Kidney capillary endothelial cell (primary cell): Measurements from ENCODE around the gene RLF.
"Not testable (repeated sequence)": the region's sequence is repeated elsewhere in the genome, so short reads cannot be mapped to it uniquely, and the experiment has no call there.

Experiments
- DNase-seq: peaks from one replicate; pipeline ENCODE4 v3.0.0-alpha.2; 2018; ENCODE audit warnings: low spot score

Gene RLF

GRCh38 chr1:40162753-40163441 lies 1.7 kb downstream of the RLF start:
- DNase-seq = peak; percentile 26

GRCh38 chr1:40167317-40167716 lies 6.1 kb downstream of the RLF start:
- no peak for DNase-seq

GRCh38 chr1:40171036-40171435 lies 9.8 kb downstream of the RLF start:
- no peak for DNase-seq

DNA sequence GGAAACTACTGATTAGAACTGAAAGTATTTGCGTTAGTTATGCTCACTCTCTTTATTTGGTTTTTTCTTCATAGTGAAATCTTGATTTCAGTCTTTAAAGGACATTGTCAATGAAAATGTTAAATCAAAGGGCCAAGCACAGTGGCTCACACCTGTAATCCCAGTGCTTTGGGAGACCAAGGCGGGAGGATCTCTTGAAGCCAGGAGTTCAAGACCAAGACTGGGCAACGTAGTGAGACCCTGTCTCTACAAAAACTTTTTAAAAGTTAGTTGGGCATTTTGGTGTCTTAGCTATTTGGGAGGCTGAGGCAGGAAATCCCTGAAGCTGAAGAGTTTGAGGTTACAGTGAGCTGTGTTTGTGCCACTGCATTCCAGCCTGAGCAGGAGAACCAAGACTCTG lies 13.6 kb downstream of the RLF start:
- DNase-seq = no peak

- not testable (repeated sequence) for DNase-seq
Measured at GRCh38 chr1:40176989-40177388, 15.8 kb downstream of the RLF start.

- no peak for DNase-seq
Measured at GRCh38 chr1:40178200-40178599, 17.0 kb downstream of the RLF start.

- no peak for DNase-seq
Measured at GRCh38 chr1:40179496-40180089, 18.4 kb downstream of the RLF start.

- DNase-seq = peak; percentile 21
Measured at GRCh38 chr1:40183055-40183710, 22.0 kb downstream of the RLF start.

DNA sequence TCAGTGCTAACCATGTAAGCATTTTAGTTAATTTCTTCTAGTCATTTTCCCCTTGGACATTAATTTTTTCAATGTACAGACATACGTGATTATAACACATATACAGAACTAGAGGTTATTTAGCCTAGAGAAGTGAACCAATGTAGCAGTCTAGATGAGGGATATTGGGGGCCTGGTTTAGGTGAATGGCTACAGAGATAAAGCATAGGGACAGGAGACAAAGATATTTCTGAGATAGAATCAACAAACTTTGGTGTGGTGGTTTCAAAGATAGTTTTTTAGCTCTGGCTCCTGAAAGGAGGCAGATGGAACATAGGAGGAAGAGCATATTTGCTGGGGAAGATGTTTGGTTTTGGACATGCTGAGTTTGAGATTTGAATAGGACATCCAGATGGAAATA lies 23.0 kb downstream of the RLF start:
- no peak for DNase-seq

DNA sequence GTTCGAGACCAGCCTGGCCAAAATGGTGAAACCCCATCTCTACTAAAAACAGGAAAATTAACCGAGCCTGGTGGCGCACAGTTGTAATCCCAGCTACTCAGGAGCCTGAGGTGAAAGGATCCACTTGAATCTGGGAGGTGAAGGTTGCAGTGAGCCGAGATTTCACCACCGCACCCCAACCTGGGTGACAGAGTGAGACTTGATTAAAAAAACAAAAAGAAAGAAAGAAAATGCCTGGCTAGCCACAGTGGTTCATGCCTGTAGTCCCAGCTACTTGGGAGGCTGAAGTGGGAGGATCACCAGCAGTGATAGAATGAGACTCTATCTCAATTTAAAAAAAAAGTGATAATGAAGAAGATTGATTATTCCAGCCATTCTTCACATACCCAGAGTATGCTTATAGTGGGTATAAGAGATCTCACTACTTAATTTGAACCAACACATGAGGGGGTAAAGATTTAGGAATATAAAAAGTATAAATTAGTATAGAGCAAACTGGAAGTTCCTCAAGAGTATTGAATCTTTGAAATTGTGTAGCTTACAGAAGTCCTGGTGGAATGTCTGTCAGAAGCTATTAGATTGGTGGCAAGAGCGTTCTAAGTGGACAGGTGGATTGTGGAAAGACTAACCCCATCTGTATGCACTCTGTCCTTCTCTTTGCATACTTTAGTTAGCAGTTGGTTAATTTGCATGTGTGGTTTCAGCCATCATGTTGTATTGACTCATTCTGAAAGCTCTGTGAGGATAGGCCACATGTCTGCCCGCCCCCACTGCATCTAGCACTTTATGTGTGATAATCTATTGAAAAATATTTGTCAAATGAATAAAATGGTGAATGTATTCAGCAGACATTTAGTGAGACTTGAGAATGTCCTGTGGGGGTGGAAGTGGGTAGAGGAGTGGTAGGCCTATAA lies 25.0 kb downstream of the RLF start:
- no peak for DNase-seq

DNA sequence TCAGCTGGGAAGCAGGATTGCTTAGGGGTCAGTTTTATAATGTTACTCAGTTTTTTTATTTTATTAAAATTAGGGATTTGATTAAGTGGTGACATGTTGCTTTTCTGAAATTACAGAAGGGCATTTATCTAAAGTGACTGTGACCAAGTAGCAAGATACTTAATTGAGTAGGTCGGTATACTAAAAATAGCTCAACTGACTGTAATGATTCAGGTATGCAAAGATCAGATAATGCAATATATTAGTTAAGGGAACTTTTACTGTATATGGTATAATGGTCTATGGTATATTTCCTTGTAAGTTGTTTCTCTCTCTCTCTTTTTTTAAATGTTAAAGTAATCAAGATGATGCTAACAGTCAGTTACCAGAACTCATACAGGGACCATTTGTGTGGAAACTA lies 26.2 kb downstream of the RLF start:
- no peak for DNase-seq

GRCh38 chr1:40194639-40195038 lies 33.5 kb downstream of the RLF start:
- DNase-seq = not testable (repeated sequence)

GRCh38 chr1:40197656-40198055 lies 36.5 kb downstream of the RLF start:
- no peak for DNase-seq

GRCh38 chr1:40199126-40199525 lies 37.9 kb downstream of the RLF start:
- no peak for DNase-seq

DNA sequence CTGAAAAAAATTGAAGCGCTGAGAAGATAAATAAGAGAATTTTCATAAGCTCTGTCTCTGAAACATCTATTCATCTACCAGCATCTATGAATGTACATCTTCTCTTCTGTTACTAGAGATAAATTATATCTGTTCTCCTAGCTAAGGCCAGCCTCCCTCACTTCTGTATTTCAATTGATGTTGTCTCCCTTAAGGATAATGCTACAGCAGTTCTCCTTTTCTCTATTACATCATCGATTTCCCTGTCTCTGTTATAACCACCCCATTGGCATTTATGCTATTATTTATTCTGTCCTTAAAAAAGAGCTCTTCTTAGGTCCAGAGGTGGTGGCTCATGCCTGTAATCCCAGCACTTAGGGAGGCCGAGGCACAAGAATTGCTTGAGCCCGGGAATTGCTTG lies 43.7 kb downstream of the RLF start:
- DNase-seq = no peak

DNA sequence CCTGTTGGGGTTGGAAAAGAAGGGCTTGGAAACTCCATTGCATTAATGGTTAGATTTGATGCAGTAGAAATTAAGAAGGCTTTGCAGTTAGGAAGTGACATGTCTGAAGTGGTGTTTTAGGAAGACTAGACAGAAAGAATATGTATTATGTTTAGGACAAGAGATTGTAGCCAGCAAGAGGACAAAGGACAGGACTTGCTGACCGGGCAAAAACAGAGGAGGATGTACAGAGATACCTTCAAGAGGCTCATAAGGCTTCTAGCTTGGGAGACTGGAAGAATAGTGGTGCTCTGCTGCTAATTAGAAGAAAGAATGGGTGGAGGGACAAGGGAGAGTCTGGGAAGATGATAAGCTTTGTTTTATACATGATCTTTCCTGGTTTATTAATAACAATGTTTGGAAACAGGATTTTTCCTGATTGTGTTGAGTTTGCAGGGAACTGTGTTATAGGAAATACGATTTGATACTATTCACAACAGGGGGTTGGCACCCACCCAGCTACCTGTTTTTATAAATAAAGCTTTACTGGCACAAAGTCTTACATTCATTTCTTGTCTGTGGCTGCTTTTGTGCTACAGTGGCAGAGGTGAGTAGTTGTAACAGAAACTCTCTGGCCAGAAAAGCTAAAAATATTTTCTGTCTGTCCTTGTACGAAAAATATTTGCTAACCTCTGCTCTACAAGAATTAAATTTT lies 49.5 kb downstream of the RLF start:
- DNase-seq = no peak

DNA sequence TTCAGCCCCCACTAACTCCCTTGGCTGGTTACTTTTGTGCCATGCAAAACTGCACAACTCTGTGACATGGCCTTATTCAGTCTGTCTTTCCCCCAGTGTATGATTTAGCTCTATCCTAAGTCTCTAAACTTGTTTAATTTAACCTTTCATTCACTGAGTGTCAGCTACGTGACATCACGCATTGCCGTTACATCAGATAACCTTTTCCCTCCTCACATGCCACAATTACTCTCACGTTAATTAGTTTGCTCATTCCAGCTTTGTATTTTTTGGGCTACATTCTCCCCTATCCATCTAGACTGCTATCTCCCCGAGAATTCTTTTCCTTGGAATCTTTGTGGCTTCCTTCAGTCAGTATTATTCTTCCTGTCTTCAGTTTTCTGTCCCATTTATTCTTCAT lies 57.1 kb downstream of the RLF start:
- DNase-seq = no peak

DNA sequence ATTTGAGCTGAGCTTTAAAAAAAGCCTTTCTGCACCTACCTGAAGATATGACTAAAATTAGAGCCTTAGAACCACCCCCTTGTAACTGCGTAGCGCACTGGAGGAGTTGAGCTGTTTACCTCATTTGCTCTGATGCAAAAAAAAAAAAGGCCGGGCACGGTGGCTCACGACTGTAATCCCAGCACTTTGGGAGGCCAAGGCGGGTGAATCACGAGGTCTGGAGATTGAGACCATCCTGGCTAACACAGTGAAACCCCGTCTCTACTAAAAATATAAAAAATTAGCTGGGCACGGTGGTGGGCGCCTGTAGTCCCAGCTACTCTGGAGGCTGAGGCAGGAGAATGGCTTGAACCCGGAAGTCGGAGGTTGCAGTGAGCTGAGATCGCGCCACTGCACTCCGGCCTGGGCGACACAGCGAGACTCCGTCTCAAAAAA lies 60.3 kb downstream of the RLF start:
- DNase-seq = not testable (repeated sequence)

GRCh38 chr1:40221977-40222772 lies 61.0 kb downstream of the RLF start:
- no peak for DNase-seq

DNA sequence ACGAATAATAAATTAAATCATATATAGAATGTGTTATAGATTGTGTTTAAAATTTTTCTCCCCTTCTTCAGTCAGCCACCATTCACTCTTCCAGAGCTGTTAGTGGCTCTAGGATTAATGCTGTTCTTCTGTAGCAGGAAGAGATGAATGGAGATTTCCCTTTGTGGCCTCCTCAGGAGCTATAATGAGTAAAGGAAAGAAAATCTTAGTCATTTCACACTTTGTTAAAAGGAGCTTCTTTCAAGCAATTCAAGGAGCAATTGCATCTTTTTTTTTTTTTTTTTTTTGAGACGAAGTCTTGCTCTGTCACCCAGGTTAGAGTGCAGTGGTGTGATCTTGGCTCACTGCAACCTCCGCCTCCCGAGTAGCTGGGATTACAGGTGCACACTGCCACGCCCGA lies 62.9 kb downstream of the RLF start:
- DNase-seq = no peak

GRCh38 chr1:40226192-40226591 lies 65.0 kb downstream of the RLF start:
- no peak for DNase-seq
